ENCODE results near the gene RAPGEF6. TPM values are rescaled to one million over a fixed set of nuclear protein-coding genes. Genes with fewer than 3 reads are reported as not detected.

RAPGEF6 gene
- total RNA-seq, 1 experiment from 2014 or later, result 26.1 TPM

- Histone ChIP-seq H3K27ac (ENCODE audit: low read depth, low read length, poor library complexity, severe bottlenecking) (peak overlapping the region; percentile 25), H3K27me3 (replicated peaks; ENCODE audit: insufficient read depth, low read depth, low read length, poor library complexity) (no peaks in the 10 kb centered on the region), H3K4me1 (ENCODE audit: insufficient read depth, low read length, poor library complexity, severe bottlenecking) (peaks cover 38% of the 10 kb centered on the region), H3K9me3 (ENCODE audit: low read depth, low read length, poor library complexity, severe bottlenecking) (no peaks in the 10 kb centered on the region), H3K4me3 (ENCODE audit: low read depth, low read length, poor library complexity, severe bottlenecking) (no peak overlapping the region), H3K36me3 (ENCODE audit: insufficient read depth, low read length, poor library complexity, severe bottlenecking) (no peaks in the 10 kb centered on the region)
- intact Hi-C loops (cut with micrococcal nuclease; ENCODE audit: unreplicated experiment), result no loop called here
- CTCF ChIA-PET, result no interaction called here
- TF ChIP-seq CTCF (conservative IDR thresholded peaks at IDR 0.05; ENCODE audit: low read depth, low read length), result no peak
- TF ChIP-seq EZH2 (IDR thresholded peaks at IDR 0.05; ENCODE audit: borderline replicate concordance, low read depth, low read length, poor library complexity, severe bottlenecking), result no peak
- POLR2A ChIA-PET (ENCODE audit: low non-redundant PET), result no interaction called here
- BruUV-seq (replicated peaks), result no TSS peak
- no peak for DNase-seq (ENCODE audit: low spot score)
These were observed 257.7 kb downstream of the RAPGEF6 start for GRCh38 chr5:131377346-131377745.

- no peak overlapping the region for H3K4me3 ChIP-seq (ENCODE audit: low read depth, low read length, poor library complexity, severe bottlenecking)
- intact Hi-C loops (cut with micrococcal nuclease; ENCODE audit: unreplicated experiment), result no loop called here
- CTCF ChIA-PET, result no interaction called here
These were observed 259.7 kb downstream of the RAPGEF6 start for GRCh38 chr5:131375351-131375750.

More at GRCh38 chr5:131375351-131375750, 259.7 kb downstream of the RAPGEF6 start:
- no peaks in the 10 kb centered on the region for H3K9me3 ChIP-seq (ENCODE audit: low read depth, low read length, poor library complexity, severe bottlenecking)
- peaks cover 27% of the 10 kb centered on the region for H3K4me1 ChIP-seq (ENCODE audit: insufficient read depth, low read length, poor library complexity, severe bottlenecking)
- POLR2A ChIA-PET (ENCODE audit: low non-redundant PET), result interaction anchor here (0.5 kb wide), 1 partner anchor 111 kb away, joined by 3 read pairs; no protein-coding TSS in a partner anchor
- no peaks in the 10 kb centered on the region for H3K36me3 ChIP-seq (ENCODE audit: insufficient read depth, low read length, poor library complexity, severe bottlenecking)
- no TSS peak for BruUV-seq (replicated peaks)
- no peaks in the 10 kb centered on the region for H3K27me3 ChIP-seq (replicated peaks; ENCODE audit: insufficient read depth, low read depth, low read length, poor library complexity)
- TF ChIP-seq EZH2 (IDR thresholded peaks at IDR 0.05; ENCODE audit: borderline replicate concordance, low read depth, low read length, poor library complexity, severe bottlenecking), result no peak
- TF ChIP-seq CTCF (conservative IDR thresholded peaks at IDR 0.05; ENCODE audit: low read depth, low read length), result no peak
- no peak for DNase-seq (ENCODE audit: low spot score)
- H3K27ac ChIP-seq (ENCODE audit: low read depth, low read length, poor library complexity, severe bottlenecking), result no peak overlapping the region

Other genes starting within 250 kb of the RAPGEF6 start
- gene FNIP1, start 161.8 kb upstream of the RAPGEF6 start, total RNA-seq (2021), result 19.0 and 22.9 TPM in 2 replicates

Measured in A673 (cell line).